ENCODE measurements around the gene DTX3L.

GRCh38 chr3:122546151-122546550 is 18.0 kb upstream of the DTX3L start:
- no peak for TF ChIP-seq CTCF (IDR thresholded peaks at IDR 0.05)
- no peak for TF ChIP-seq POLR2A (IDR thresholded peaks at IDR 0.05)
